Upper lobe of right lung (tissue), 1 donor: ENCODE results near the gene DNAI4. TPM values are rescaled to one million over a fixed set of nuclear protein-coding genes. Genes with fewer than 3 reads are reported as not detected.
A peak's percentile ranks its signal among the peaks of the same experiment; 100 is the strongest.

Experiments used
- ATAC-seq: fragments of 200-7000 bp; cut with Tn5 transposase; one replicate; pipeline ENCODE4 v1.9.1; 2020; ENCODE audit warnings: mild to moderate bottlenecking, moderate library complexity
- DNase-seq: peaks from one replicate; pipeline ENCODE4 v3.0.0-alpha.2; 2020
- H3K27ac ChIP-seq: fragments of 200-600 bp; one replicate; pipeline ENCODE4 v1.8.0; 2022
- H3K27me3 ChIP-seq: fragments of 200-600 bp; one replicate; pipeline ENCODE4 v1.8.0; 2022; ENCODE audit warnings: mild to moderate bottlenecking
- H3K36me3 ChIP-seq: fragments of 200-600 bp; one replicate; pipeline ENCODE4 v1.8.0; 2022
- H3K4me1 ChIP-seq: fragments of 200-600 bp; one replicate; pipeline ENCODE4 v1.8.0; 2022
- H3K4me3 ChIP-seq: fragments of 200-600 bp; one replicate; pipeline ENCODE4 v1.8.0; 2022; ENCODE audit warnings: mild to moderate bottlenecking
- H3K9me3 ChIP-seq: fragments of 200-600 bp; one replicate; pipeline ENCODE4 v1.8.0; 2022
- CTCF ChIP-seq: fragments of 200-600 bp; IDR thresholded peaks from one replicate; pipeline ENCODE4 v1.8.0; 2022; ENCODE audit warnings: antibody characterized with exemption
- intact Hi-C: fragments of 100-400 bp; cut with DNase I; formaldehyde crosslinking; loops from one replicate; pipeline ENCODE4 v1.11.0; 2022
- total RNA-seq: library from RNA; stranded (reverse); fragmentation: NEBNext Ultra II Directional; extraction: Animal tissue kit (Norgen Biotek cat#: 25700); gene quantifications from one replicate; pipeline ENCODE4 v1.2.1, GENCODE V29; 2021
- donor health status: DM: no; HTN: yes; CAD: no; lungs with severe emphysema.

Gene DNAI4
- total RNA-seq, 1 donor from 2014 or later, result 10.2 TPM

DNA sequence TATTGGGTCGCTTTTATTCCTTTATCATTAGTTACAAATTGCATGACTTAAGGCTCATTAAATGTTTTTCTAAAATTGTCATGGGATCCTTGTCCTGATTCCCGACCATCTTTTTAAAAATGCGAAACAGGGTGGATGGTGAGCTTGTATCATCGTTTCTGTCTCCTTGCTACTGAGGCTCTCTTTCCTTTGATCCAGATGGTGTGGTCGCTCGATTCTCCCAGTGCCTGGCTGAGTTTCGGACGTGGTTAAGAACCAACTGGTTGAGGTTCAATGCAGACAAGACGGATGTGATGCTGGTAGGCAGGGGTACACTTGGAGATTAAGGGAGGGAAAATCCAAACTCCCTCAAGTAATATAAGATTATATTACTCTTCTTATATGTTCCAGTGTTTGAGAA lies 1.3 kb upstream of the DNAI4 start:
- intact Hi-C loops, result no loop called here
- Histone ChIP-seq H3K27me3 (no peaks in the 10 kb centered on the region), H3K4me1 (peaks cover 21% of the 10 kb centered on the region), H3K4me3 (peak overlapping the region; percentile 73), H3K27ac (peak overlapping the region; percentile 98), H3K9me3 (no peaks in the 10 kb centered on the region), H3K36me3 (no peaks in the 10 kb centered on the region)
- TF ChIP-seq CTCF, result no peak
- DNase-seq, result no peak
- no peak for ATAC-seq

GRCh38 chr1:66925558-66925910 lies 878 bp upstream of the DNAI4 start:
- Histone ChIP-seq H3K27ac (peak overlapping the region; percentile 98), H3K27me3 (no peaks in the 10 kb centered on the region), H3K9me3 (no peaks in the 10 kb centered on the region), H3K36me3 (no peaks in the 10 kb centered on the region), H3K4me3 (peak overlapping the region; percentile 73), H3K4me1 (peaks cover 21% of the 10 kb centered on the region)
- ATAC-seq (no peak), DNase-seq (no peak)
- intact Hi-C loops, result no loop called here
- peak; percentile 3 for TF ChIP-seq CTCF

- no peak for TF ChIP-seq CTCF
- Histone ChIP-seq H3K36me3 (no peaks in the 10 kb centered on the region), H3K27ac (no peak overlapping the region), H3K27me3 (no peaks in the 10 kb centered on the region), H3K4me1 (peaks cover 9% of the 10 kb centered on the region), H3K4me3 (no peak overlapping the region), H3K9me3 (no peaks in the 10 kb centered on the region)
- DNase-seq (no peak), ATAC-seq (no peak)
- intact Hi-C loops, result no loop called here
These were observed 4.1 kb downstream of the DNAI4 start for GRCh38 chr1:66920543-66920942.

- H3K27ac ChIP-seq, result no peak overlapping the region
- no peak overlapping the region for H3K4me3 ChIP-seq
- H3K9me3 ChIP-seq, result no peaks in the 10 kb centered on the region
- no peaks in the 10 kb centered on the region for H3K27me3 ChIP-seq
- intact Hi-C loops, result no loop called here
- no peaks in the 10 kb centered on the region for H3K36me3 ChIP-seq
- ATAC-seq (no peak), DNase-seq (no peak)
- H3K4me1 ChIP-seq, result peaks cover 9% of the 10 kb centered on the region
- TF ChIP-seq CTCF, result no peak
These were observed 4.8 kb downstream of the DNAI4 start for GRCh38 chr1:66919828-66920227.

DNA sequence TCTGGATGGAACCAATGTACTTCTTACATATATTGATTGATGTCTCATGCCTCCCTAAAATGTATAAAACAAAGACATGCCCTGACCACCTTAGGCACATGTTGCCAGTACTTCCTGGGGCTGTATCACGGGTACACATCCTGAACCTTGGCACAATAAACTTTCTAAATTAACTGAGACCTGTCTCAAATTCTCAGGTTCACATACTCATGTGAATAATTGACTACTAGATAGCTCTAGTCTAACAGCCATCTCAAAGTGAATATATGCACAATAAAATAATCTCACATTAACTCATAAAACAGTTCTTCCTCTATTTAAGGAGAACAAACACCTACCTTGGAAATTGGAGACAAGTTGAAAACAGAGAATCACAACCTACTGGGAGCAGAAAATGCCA lies 5.6 kb downstream of the DNAI4 start:
- no peak for ATAC-seq
- peaks cover 9% of the 10 kb centered on the region for H3K4me1 ChIP-seq
- intact Hi-C loops, result no loop called here
- no peak overlapping the region for H3K4me3 ChIP-seq
- H3K27ac ChIP-seq, result no peak overlapping the region
- no peaks in the 10 kb centered on the region for H3K9me3 ChIP-seq
- H3K36me3 ChIP-seq, result no peaks in the 10 kb centered on the region
- H3K27me3 ChIP-seq, result no peaks in the 10 kb centered on the region
- TF ChIP-seq CTCF, result no peak
- no peak for DNase-seq

DNA sequence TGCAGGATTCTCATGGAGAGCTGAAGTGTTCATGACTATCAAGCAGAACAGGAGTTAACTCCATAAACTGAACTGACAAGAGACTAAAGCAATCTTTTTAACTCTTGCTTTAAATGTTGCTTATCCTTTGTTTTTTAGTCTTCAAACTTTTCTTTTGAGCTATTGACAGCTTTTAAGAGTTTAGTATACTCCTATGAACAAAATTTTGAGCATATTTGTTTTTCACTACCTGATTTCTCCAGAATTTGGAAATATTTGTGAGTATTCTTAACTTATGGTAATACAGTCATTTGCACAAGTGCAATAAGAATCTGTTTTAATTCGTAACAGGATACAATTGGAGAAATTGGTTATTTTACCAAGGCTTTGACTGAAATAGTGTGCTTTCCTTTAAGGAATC lies 7.2 kb downstream of the DNAI4 start:
- Histone ChIP-seq H3K36me3 (no peaks in the 10 kb centered on the region), H3K4me3 (no peak overlapping the region), H3K27ac (no peak overlapping the region), H3K9me3 (no peaks in the 10 kb centered on the region), H3K4me1 (no peaks in the 10 kb centered on the region), H3K27me3 (no peaks in the 10 kb centered on the region)
- ATAC-seq, result no peak
- no peak for DNase-seq
- TF ChIP-seq CTCF, result no peak
- intact Hi-C loops, result no loop called here
